VCaP (cell line): Measurements from ENCODE around the gene NUP93.

Experiments
- H3K27ac ChIP-seq: fragments of 450-650 bp; 2 replicates; pipeline ENCODE4 v1.5.1; 2017
- TF ChIP-seq, protein P1 (sequence below): fragments of 450-650 bp; conservative IDR thresholded peaks from 2 replicates; pipeline ENCODE4 v1.5.1; 2017; ENCODE audit warnings: mild to moderate bottlenecking, moderate library complexity

NUP93 gene

DNA sequence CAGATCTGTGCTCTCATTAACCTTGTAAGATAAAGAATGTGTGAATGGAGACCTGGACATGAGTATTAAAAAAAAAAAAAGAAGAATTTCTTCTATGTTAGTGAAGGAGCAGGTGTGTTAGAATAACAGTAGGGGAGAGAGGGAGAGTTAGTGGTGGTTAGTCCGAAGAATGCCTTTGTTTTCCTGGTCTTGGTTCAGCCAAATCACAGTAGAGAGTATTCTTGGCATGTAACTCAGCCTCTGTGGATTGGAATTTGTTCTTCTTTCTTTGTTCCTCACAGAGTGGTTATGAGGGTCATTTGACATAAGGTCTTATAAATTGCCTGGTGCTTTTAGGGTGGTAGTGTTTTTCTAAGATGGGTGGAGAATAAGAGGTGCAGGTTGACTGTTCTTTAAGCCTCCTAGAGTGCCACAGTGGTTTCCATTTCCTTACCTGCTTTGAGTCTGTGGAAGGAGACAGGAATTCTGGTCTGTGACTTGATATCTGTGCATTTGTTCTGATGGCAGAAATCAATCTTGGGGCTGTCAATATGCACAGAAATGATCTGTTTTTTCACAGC is 17.6 kb downstream of the NUP93 start:
- peak overlapping the region; percentile 41 for H3K27ac ChIP-seq
- TF ChIP-seq, protein P1, sequence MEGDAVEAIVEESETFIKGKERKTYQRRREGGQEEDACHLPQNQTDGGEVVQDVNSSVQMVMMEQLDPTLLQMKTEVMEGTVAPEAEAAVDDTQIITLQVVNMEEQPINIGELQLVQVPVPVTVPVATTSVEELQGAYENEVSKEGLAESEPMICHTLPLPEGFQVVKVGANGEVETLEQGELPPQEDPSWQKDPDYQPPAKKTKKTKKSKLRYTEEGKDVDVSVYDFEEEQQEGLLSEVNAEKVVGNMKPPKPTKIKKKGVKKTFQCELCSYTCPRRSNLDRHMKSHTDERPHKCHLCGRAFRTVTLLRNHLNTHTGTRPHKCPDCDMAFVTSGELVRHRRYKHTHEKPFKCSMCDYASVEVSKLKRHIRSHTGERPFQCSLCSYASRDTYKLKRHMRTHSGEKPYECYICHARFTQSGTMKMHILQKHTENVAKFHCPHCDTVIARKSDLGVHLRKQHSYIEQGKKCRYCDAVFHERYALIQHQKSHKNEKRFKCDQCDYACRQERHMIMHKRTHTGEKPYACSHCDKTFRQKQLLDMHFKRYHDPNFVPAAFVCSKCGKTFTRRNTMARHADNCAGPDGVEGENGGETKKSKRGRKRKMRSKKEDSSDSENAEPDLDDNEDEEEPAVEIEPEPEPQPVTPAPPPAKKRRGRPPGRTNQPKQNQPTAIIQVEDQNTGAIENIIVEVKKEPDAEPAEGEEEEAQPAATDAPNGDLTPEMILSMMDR = no peak

DNA sequence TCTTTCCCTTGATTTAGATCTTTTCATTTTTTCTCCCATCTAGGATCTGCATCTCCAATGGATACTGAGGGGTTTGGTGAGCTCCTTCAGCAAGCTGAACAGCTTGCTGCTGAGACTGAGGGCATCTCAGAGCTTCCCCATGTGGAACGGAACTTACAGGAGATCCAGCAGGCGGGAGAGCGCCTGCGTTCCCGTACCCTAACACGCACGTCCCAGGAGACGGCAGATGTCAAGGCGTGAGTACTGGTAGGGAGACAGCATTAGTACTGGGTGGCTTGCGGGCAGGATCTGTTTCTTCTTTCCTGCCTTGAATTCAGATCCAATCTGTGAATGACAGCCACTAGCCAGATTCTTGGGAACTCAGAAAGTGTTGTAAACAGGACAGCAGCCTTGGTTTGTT is 18.3 kb downstream of the NUP93 start:
- TF ChIP-seq, protein P1 = no peak
- peak overlapping the region; percentile 41 for H3K27ac ChIP-seq

GRCh38 chr16:56748826-56749225 is 18.9 kb downstream of the NUP93 start:
- peak overlapping the region; percentile 41; the same call in 1 of the 2 replicates for H3K27ac ChIP-seq
- TF ChIP-seq, protein P1 = no peak

- TF ChIP-seq, protein P1 = no peak
- H3K27ac ChIP-seq = no peak overlapping the region
These were observed 20.0 kb downstream of the NUP93 start for GRCh38 chr16:56749672-56750491.

GRCh38 chr16:56753410-56753809 is 23.5 kb downstream of the NUP93 start:
- no peak overlapping the region for H3K27ac ChIP-seq
- TF ChIP-seq, protein P1 = no peak

GRCh38 chr16:56755038-56755437 is 25.1 kb downstream of the NUP93 start:
- no peak overlapping the region for H3K27ac ChIP-seq
- TF ChIP-seq, protein P1 = no peak

- TF ChIP-seq, protein P1 = no peak
These were observed 28.5 kb downstream of the NUP93 start for GRCh38 chr16:56758432-56758831.

More at GRCh38 chr16:56758432-56758831, 28.5 kb downstream of the NUP93 start:
- H3K27ac ChIP-seq = no peak overlapping the region
